HG03064 (cell line): ENCODE results near the gene PRDM16.

ENCODE experiments used
- ATAC-seq: cut with Tn5 transposase; IDR thresholded peaks from one replicate; pipeline ENCODE4 v1.9.1; 2021; ENCODE audit warnings: low read depth; ENCODE audit not compliant: unreplicated experiment

Gene PRDM16

GRCh38 chr1:3053366-3053980 lies 15.5 kb upstream of the PRDM16 start:
- ATAC-seq: no peak

GRCh38 chr1:3053986-3054385 lies 15.0 kb upstream of the PRDM16 start:
- ATAC-seq: no peak

GRCh38 chr1:3054474-3054873 lies 14.5 kb upstream of the PRDM16 start:
- no peak for ATAC-seq

- ATAC-seq: no peak
Measured at GRCh38 chr1:3055051-3055450, 14.0 kb upstream of the PRDM16 start.

- ATAC-seq: no peak
Measured at GRCh38 chr1:3056641-3057040, 12.4 kb upstream of the PRDM16 start.

- ATAC-seq: no peak
Measured at GRCh38 chr1:3058263-3059030, 10.6 kb upstream of the PRDM16 start.

- ATAC-seq: no peak
Measured at GRCh38 chr1:3060127-3060526, 8.9 kb upstream of the PRDM16 start.

GRCh38 chr1:3060601-3061551 lies 8.1 kb upstream of the PRDM16 start:
- ATAC-seq: no peak

- ATAC-seq: no peak
Measured at GRCh38 chr1:3061566-3061965, 7.4 kb upstream of the PRDM16 start.

- no peak for ATAC-seq
Measured at GRCh38 chr1:3061981-3062615, 6.9 kb upstream of the PRDM16 start.

- no peak for ATAC-seq
Measured at GRCh38 chr1:3062616-3063378, 6.2 kb upstream of the PRDM16 start.

- ATAC-seq: no peak
Measured at GRCh38 chr1:3063379-3064295, 5.4 kb upstream of the PRDM16 start.

- ATAC-seq: no peak
Measured at GRCh38 chr1:3064296-3064850, 4.6 kb upstream of the PRDM16 start.

GRCh38 chr1:3064901-3065300 lies 4.1 kb upstream of the PRDM16 start:
- no peak for ATAC-seq

GRCh38 chr1:3065396-3065795 lies 3.6 kb upstream of the PRDM16 start:
- no peak for ATAC-seq

GRCh38 chr1:3065797-3066196 lies 3.2 kb upstream of the PRDM16 start:
- no peak for ATAC-seq

GRCh38 chr1:3066250-3066711 lies 2.7 kb upstream of the PRDM16 start:
- no peak for ATAC-seq

GRCh38 chr1:3066826-3067225 lies 2.2 kb upstream of the PRDM16 start:
- no peak for ATAC-seq

GRCh38 chr1:3067301-3067670 lies 1.7 kb upstream of the PRDM16 start:
- no peak for ATAC-seq
